Measurements from ENCODE around the gene THAP10. TPM values are rescaled to one million over a fixed set of nuclear protein-coding genes. Genes with fewer than 3 reads are reported as not detected.
"Not testable (repeated sequence)": the region's sequence is repeated elsewhere in the genome, so short reads cannot be mapped to it uniquely, and the experiment has no call there.

The THAP10 gene
- total RNA-seq, 1 donor from 2014 or later: 3.5 TPM

- intact Hi-C loops (cut with DNase I): no loop called here
Measured at GRCh38 chr15:70882361-70882760, 9.9 kb downstream of the THAP10 start.

GRCh38 chr15:70880781-70881180 lies 11.5 kb downstream of the THAP10 start:
- intact Hi-C loops (cut with DNase I): no loop called here
- DNase-seq (ENCODE audit: low spot score): no peak

More at GRCh38 chr15:70882361-70882760, 9.9 kb downstream of the THAP10 start:
- no peak for DNase-seq (ENCODE audit: low spot score)

GRCh38 chr15:70879401-70879800 lies 12.8 kb downstream of the THAP10 start:
- intact Hi-C loops (cut with DNase I): no loop called here
- no peak for DNase-seq (ENCODE audit: low spot score)

- DNase-seq (ENCODE audit: low spot score): no peak
Measured at GRCh38 chr15:70876683-70877082, 15.6 kb downstream of the THAP10 start.

GRCh38 chr15:70876011-70876410 lies 16.2 kb downstream of the THAP10 start:
- DNase-seq (ENCODE audit: low spot score): no peak
- intact Hi-C loops (cut with DNase I): no loop called here

More at GRCh38 chr15:70876683-70877082, 15.6 kb downstream of the THAP10 start:
- intact Hi-C loops (cut with DNase I): no loop called here

- DNase-seq (ENCODE audit: low spot score): no peak
- intact Hi-C loops (cut with DNase I): loop anchor here (2.0 kb wide), 1 partner anchor 196 kb away; no protein-coding TSS in a partner anchor
Measured at GRCh38 chr15:70875001-70875782, 17.0 kb downstream of the THAP10 start.

GRCh38 chr15:70873232-70874054 lies 18.8 kb downstream of the THAP10 start:
- intact Hi-C loops (cut with DNase I): loop anchor here (1.0 to 2.0 kb wide), 2 partner anchors 48 to 195 kb away; no protein-coding TSS in a partner anchor
- no peak for DNase-seq (ENCODE audit: low spot score)

- DNase-seq (ENCODE audit: low spot score); intact Hi-C loops (cut with DNase I): not testable (repeated sequence)
Measured at GRCh38 chr15:70871490-70871889, 20.7 kb downstream of the THAP10 start.

- no peak for DNase-seq (ENCODE audit: low spot score)
- intact Hi-C loops (cut with DNase I): no loop called here
Measured at GRCh38 chr15:70870051-70870450, 22.2 kb downstream of the THAP10 start.

GRCh38 chr15:70869346-70869745 lies 22.9 kb downstream of the THAP10 start:
- intact Hi-C loops (cut with DNase I): no loop called here
- DNase-seq (ENCODE audit: low spot score): no peak

GRCh38 chr15:70867911-70868467 lies 24.2 kb downstream of the THAP10 start:
- intact Hi-C loops (cut with DNase I): no loop called here
- no peak for DNase-seq (ENCODE audit: low spot score)

- intact Hi-C loops (cut with DNase I): no loop called here
Measured at GRCh38 chr15:70866982-70867641, 25.1 kb downstream of the THAP10 start.

GRCh38 chr15:70863450-70864218 lies 28.6 kb downstream of the THAP10 start:
- DNase-seq (ENCODE audit: low spot score): no peak
- intact Hi-C loops (cut with DNase I): no loop called here

More at GRCh38 chr15:70866982-70867641, 25.1 kb downstream of the THAP10 start:
- DNase-seq (ENCODE audit: low spot score): no peak

- no peak for DNase-seq (ENCODE audit: low spot score)
- intact Hi-C loops (cut with DNase I): no loop called here
Measured at GRCh38 chr15:70859998-70860397, 32.2 kb downstream of the THAP10 start.

- intact Hi-C loops (cut with DNase I): no loop called here
- DNase-seq (ENCODE audit: low spot score): no peak
Measured at GRCh38 chr15:70859322-70859908, 32.8 kb downstream of the THAP10 start.

GRCh38 chr15:70858614-70859321 lies 33.5 kb downstream of the THAP10 start:
- intact Hi-C loops (cut with DNase I); DNase-seq (ENCODE audit: low spot score): not testable (repeated sequence)

GRCh38 chr15:70857562-70858285 lies 34.5 kb downstream of the THAP10 start:
- DNase-seq (ENCODE audit: low spot score): no peak
- intact Hi-C loops (cut with DNase I): no loop called here
